HEK293T (cell line): ENCODE results near the gene LYPD6B.

Experiments
- BHLHE40 ChIP-seq: fragments of 450-650 bp; IDR thresholded peaks from 2 replicates; pipeline ENCODE4 v1.6.1; 2016; ENCODE audit warnings: mild to moderate bottlenecking, moderate library complexity, borderline replicate concordance
- ELF4 ChIP-seq: fragments of 450-650 bp; IDR thresholded peaks from 2 replicates; pipeline ENCODE4 v1.6.1; 2017; ENCODE audit warnings: antibody characterized with exemption
- FOXK2 ChIP-seq: fragments of 450-650 bp; IDR thresholded peaks from 2 replicates; pipeline ENCODE4 v1.6.1; 2016; ENCODE audit warnings: mild to moderate bottlenecking
- LEF1 ChIP-seq: fragments of 450-650 bp; IDR thresholded peaks from 2 replicates; pipeline ENCODE4 v1.6.1; 2017; ENCODE audit warnings: mild to moderate bottlenecking, borderline replicate concordance
- SUZ12 ChIP-seq: fragments of 450-650 bp; IDR thresholded peaks from 2 replicates; pipeline ENCODE4 v1.6.1; 2016; ENCODE audit warnings: mild to moderate bottlenecking
- TARDBP ChIP-seq: fragments of 450-650 bp; IDR thresholded peaks from 2 replicates; pipeline ENCODE4 v1.6.1; 2016

DNA sequence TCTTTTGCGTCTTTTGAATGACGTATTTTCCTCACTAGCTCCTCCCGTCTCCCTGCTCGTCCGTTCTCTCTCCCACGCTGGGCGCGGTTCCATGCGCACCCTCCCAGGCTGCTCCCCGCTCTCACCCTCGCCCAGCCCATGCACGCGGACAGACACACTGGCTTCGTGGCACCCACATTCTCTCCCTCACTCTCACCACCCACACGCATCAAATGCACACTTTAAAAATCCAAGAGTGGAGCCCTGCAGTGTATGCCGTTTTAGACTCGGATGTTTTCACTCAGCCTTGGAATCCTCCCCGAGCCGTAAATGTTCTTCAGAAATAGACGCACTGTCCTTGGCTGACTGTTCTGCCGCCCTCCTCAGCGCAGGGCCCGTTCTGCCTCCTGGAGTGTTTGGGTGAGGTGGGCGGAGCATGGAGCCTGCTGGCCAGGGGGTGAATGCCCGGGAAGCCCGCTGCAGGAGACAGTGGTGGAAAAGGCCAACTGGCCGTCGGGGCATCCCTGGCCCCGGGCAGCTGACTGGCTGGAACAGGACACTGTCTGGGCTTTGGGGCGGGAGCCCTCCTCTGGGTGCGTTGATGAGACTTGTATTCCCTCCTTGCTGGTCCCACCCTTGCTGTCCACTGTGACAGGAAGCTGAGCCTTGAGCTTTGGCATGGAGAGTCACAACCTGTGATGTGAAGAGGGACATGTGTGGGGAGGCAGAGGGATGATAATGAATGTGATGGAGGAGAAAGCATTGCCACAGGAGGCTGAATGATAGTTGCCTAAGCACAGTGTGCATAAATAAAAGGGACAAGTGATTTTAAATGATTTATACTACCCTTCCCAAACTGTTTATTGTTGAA, 35.4 kb upstream of the LYPD6B start:
- TF ChIP-seq LEF1 (no peak), SUZ12 (no peak), BHLHE40 (no peak), ELF4 (no peak), TARDBP (no peak), FOXK2 (no peak)
